PC-9 (cell line): ENCODE data around the gene YWHAE.
"Not testable (repeated sequence)": the region's sequence is repeated elsewhere in the genome, so short reads cannot be mapped to it uniquely, and the experiment has no call there.

ENCODE experiments used
- CTCF ChIP-seq: fragments of 200-600 bp; sonication (generic); conservative IDR thresholded peaks from 2 replicates; pipeline ENCODE4 v1.6.1; 2017; ENCODE audit warnings: mixed run types, antibody characterized with exemption, mild to moderate bottlenecking, moderate library complexity
- EZH2 ChIP-seq: fragments of 200-600 bp; sonication (generic); IDR thresholded peaks from 2 replicates; pipeline ENCODE4 v1.8.0; 2017; ENCODE audit warnings: antibody characterized with exemption, low read depth

GRCh38 chr17:1386675-1387190 lies 13.3 kb downstream of the YWHAE start:
- not testable (repeated sequence) for TF ChIP-seq CTCF, EZH2
